ENCODE measurements around the gene HSD17B1. TPM values are rescaled to one million over a fixed set of nuclear protein-coding genes. Genes with fewer than 3 reads are reported as not detected.

HSD17B1 gene
- total RNA-seq, 6 donors from 2014 or later: 1.3 to 6.3 (median 1.7) TPM; not detected in 1

GRCh38 chr17:42520540-42520951 lies 32.2 kb upstream of the HSD17B1 start:
- H3K4me1 ChIP-seq: peaks cover 69 to 73% (median 70%) of the 10 kb centered on the region in 4 donors
- no peaks in the 10 kb centered on the region for H3K27me3 ChIP-seq

GRCh38 chr17:42521036-42521435 lies 31.7 kb upstream of the HSD17B1 start:
- Histone ChIP-seq H3K9me3 (no peaks in the 10 kb centered on the region), H3K27ac (peak overlapping the region; percentile 84 to 92 (median 90)), H3K4me3 (no peak overlapping the region), H3K4me1 (peaks cover 69 to 74% (median 74%) of the 10 kb centered on the region in 4 donors), H3K36me3 (peaks cover 0 to 37% (median 18%) of the 10 kb centered on the region in 4 donors), H3K27me3 (no peaks in the 10 kb centered on the region)
- no peak for TF ChIP-seq POLR2AphosphoS5 (IDR thresholded peaks at IDR 0.05)
- no peak for TF ChIP-seq EP300 (IDR thresholded peaks at IDR 0.05)
- 56 to 73% methylated on average over 8 of the region's 8 CpGs for WGBS, 2 donors
- ATAC-seq (ENCODE audit: low FRiP score in 2 of 2) (no peak), DNase-seq (no peak)

More at GRCh38 chr17:42520540-42520951, 32.2 kb upstream of the HSD17B1 start:
- Histone ChIP-seq H3K27ac (peak overlapping the region; percentile 84 to 92 (median 90)), H3K4me3 (no peak overlapping the region), H3K9me3 (no peaks in the 10 kb centered on the region), H3K36me3 (peaks cover 0 to 37% (median 20%) of the 10 kb centered on the region in 4 donors)
- WGBS, 2 donors: 57 to 61% methylated on average over 4 to 9 of the region's 9 CpGs
- no peak for DNase-seq
- TF ChIP-seq POLR2A (IDR thresholded peaks at IDR 0.05) (no peak), EP300 (IDR thresholded peaks at IDR 0.05) (no peak), POLR2AphosphoS5 (IDR thresholded peaks at IDR 0.05) (no peak), CTCF (IDR thresholded peaks at IDR 0.05) (peak in 1 of 6 experiments; percentile 6)
- no peak for ATAC-seq (ENCODE audit: low FRiP score in 2 of 2)

- peaks cover 63 to 76% (median 73%) of the 10 kb centered on the region in 4 donors for H3K4me1 ChIP-seq
- DNase-seq: no peak
- H3K9me3 ChIP-seq: no peaks in the 10 kb centered on the region
- TF ChIP-seq EP300 (IDR thresholded peaks at IDR 0.05): no peak
- no peak for TF ChIP-seq POLR2A (IDR thresholded peaks at IDR 0.05)
- no peak for TF ChIP-seq CTCF (IDR thresholded peaks at IDR 0.05)
- no peak for TF ChIP-seq POLR2AphosphoS5 (IDR thresholded peaks at IDR 0.05)
- no peak for ATAC-seq (ENCODE audit: low FRiP score in 2 of 2)
- no peak overlapping the region for H3K4me3 ChIP-seq
- H3K27me3 ChIP-seq: no peaks in the 10 kb centered on the region
- WGBS, 2 donors: 63 to 75% methylated on average over 9 to 10 of the region's 11 CpGs
- H3K27ac ChIP-seq: peak overlapping the region; percentile 84 to 92 (median 90)
- peaks cover 0 to 31% (median 18%) of the 10 kb centered on the region in 4 donors for H3K36me3 ChIP-seq
Observed at GRCh38 chr17:42521666-42522262, 31.0 kb upstream of the HSD17B1 start.

- Histone ChIP-seq H3K4me3 (no peak overlapping the region), H3K36me3 (peaks cover 0 to 25% (median 18%) of the 10 kb centered on the region in 4 donors), H3K9me3 (no peaks in the 10 kb centered on the region), H3K27ac (peak overlapping the region; percentile 84 to 92 (median 90)), H3K27me3 (no peaks in the 10 kb centered on the region), H3K4me1 (peaks cover 61 to 76% (median 72%) of the 10 kb centered on the region in 4 donors)
- WGBS, 2 donors: 79 to 100% methylated on average over 1 to 9 of the region's 9 CpGs
- TF ChIP-seq POLR2A (IDR thresholded peaks at IDR 0.05): no peak
- peak in 1 of 2 donors; percentile 51 for DNase-seq
- ATAC-seq (ENCODE audit: low FRiP score in 2 of 2): no peak
Observed at GRCh38 chr17:42522263-42522790, 30.4 kb upstream of the HSD17B1 start.

- DNase-seq (no peak), ATAC-seq (ENCODE audit: low FRiP score in 2 of 2) (no peak)
- Histone ChIP-seq H3K36me3 (peaks cover 0 to 25% (median 18%) of the 10 kb centered on the region in 4 donors), H3K27me3 (no peaks in the 10 kb centered on the region), H3K4me1 (peaks cover 56 to 70% (median 70%) of the 10 kb centered on the region in 4 donors), H3K27ac (peak overlapping the region; percentile 84 to 92 (median 90)), H3K9me3 (no peaks in the 10 kb centered on the region), H3K4me3 (no peak overlapping the region)
- 84 to 89% methylated on average over 7 to 8 of the region's 8 CpGs for WGBS, 2 donors
- TF ChIP-seq POLR2AphosphoS5 (IDR thresholded peaks at IDR 0.05) (no peak), POLR2A (IDR thresholded peaks at IDR 0.05) (no peak), CTCF (IDR thresholded peaks at IDR 0.05) (no peak), EP300 (IDR thresholded peaks at IDR 0.05) (no peak)
Observed at GRCh38 chr17:42522798-42523278, 29.9 kb upstream of the HSD17B1 start.

Data from upper lobe of left lung (tissue), 6 donors.